Epithelial cell of umbilical artery (primary cell): ENCODE results near the gene ZNRF1. TPM values are rescaled to one million over a fixed set of nuclear protein-coding genes. Genes with fewer than 3 reads are reported as not detected.

Experiments
- total RNA-seq: library from RNA; depleted of rRNA; stranded (reverse); fragments of >200 nt; gene quantifications from 2 replicates; pipeline ENCODE4 v1.2.3, GENCODE V29; 2014

The ZNRF1 gene
- 17.6 and 25.0 TPM in 2 replicates for total RNA-seq

DNA sequence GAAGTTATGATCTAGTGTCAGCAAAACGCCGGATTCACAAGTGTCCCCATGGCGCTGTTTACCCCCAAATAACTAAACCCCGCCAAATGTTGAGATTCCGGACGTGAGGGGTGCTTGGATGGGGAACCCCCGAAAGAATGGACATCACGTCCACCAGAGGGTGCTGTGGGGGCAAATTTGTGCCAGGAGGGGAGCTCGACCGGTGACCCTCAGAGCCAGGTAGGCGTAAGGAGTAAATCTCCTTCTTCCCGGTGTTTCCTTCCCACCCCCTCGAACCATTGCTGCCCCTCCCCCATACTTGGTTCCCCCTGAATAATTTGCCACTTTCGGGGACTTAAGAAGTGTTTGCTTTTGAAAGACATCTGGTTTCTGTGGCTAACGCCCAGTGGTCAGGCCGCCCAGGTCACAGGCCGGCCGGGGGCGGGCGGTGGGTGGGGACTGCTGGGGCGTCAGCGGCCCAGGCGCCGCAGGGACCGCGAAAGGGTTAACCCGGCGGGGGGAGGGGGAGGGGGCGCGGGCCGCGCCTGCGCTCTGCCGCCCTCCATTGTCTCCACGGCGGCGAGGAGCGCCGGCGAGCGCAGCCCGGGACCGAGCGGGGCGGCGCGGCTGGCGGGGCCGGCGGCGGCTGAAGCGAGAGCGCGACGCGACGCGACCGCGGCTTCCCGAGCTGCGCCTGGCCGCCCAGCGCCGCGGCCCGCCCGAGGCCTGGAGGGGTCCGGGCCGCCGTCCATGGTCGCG is at the start of gene ZNRF1:
Gene ZNRF1 (plus strand): TSS at position 544 of the 738 bp plus-strand sequence. CDS start 648 bp downstream, outside the sequence.

DNA sequence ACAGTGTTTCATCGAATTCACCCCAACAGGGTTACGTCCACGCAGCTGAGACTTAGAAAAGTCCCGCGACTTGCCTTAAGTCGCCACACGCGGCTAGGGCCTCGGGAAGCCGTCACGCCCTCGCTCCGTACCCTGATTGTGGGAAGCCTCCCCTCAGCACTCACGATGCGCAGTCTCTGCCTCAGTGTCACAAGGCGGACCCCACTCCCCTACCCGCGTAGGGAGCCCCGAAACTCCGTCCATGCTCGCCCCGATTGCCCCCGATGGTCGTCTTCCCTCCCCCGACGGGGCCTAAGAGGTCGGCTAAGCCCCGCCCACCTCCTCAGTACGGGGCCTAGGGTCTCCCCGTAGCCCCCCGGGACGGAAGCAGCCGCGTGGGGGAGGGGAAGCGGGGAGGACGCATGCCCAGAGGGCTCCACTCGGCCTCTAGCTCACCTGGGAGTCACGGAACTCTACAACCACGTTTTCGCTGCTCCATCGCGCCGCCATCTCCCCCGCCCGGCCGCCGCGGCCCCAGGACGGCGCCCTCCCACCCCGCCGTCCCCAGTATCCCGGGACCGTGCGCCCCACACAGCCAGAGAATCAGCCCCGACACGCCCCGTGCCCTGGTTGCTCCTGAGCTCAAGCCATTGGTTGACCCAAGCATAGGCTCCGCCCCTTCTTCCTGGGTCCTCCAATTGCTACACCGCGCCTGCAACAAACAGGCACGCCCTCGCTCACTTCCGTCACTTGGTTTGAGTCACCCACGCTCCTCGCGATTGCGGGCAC is 14.1 kb upstream of the ZNRF1 start, which contains the start of gene WDR59:
Gene WDR59 (minus strand): TSS at position 595 of the 768 bp plus-strand sequence. CDS start 106 bp downstream, at position 489.

DNA sequence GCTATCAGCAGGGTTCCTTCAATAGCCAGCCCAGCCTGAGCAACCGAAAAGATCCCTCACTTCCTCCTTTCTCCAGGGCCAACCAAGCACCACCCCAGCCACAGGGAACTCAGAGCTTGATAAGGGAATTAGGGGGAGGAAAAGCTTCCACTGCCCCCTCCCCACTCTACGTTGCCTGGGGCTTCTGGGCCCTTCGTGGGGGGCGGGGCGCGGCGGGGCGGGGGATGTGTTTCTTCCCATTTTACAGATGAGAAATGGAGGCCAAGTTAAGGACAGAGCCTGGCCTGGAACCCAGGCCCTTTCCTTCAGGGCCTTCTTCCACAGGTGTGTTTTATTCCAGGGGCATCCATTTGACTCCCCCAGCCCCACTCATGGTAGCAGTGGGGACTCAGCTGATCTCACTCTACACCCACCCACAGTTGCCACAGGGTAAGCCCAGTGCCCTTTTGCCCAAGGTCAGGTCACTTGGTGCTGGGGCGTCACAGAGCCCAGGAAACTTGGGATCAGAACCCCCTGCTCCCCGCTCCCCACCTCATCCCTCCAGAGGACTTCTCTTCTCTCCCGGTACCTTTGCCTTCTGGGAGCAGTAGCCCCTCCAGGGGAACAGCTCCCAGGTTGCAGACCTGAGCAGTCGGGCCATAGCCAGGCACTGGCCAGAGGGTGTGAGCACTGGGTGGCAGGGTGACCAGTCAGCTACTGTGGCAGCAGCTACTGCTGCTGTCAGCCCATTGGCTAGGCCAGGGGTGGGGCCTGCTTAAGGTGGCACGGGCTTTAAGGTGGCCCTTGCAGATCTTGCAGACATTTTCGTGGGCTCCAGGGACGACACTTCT is 117.5 kb downstream of the ZNRF1 start, which contains the start of gene LDHD:
Gene LDHD (minus strand): TSS at position 700 of the 830 bp plus-strand sequence. CDS start 60 bp downstream, at position 640.

DNA sequence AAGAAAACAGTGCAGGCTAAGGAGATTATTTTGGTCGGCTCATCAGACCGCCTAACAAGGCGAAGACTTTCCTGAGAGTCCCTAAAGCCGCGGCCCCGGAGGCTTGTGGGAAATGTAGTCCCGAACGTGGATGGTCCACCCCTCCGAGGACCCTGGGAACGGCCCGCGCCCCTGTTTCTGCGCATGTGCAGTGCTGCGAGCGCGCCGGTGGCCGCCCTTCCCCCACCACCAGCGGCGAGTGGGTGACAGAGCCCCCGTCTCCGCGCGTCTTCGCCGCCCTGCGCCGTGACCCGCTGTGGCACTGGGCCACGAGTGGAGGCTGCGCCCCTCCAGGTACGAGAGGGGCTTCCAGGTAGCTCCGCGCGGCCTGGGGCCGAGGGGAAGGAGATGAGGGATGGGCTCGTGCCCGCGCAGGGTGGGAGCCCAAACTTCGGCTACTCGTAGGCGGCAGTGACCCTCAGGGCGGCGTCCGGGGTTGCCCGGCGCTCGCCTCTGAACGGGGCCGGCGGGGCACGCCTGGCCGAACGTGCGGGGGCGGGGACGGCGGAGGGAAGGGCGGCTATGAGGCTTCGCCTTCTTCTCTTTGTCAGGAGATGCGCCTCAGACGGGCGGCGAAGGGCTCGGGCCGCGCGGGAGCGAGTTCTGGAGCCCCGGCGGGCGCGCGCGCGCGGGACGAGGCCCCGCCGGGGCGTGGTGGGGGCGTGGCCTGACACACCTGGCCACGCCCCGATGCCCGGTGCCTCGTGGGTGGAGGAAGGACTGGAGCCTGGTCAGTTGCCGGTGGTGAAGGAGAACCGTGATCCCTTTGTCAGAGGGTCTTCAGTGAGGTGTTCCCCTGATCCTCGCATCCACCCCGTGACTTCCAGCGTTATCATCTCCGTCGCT is 149.7 kb downstream of the ZNRF1 start, which contains the start of gene ZFP1:
Gene ZFP1 (plus strand): TSS at position 214 of the 885 bp plus-strand sequence. CDS start 4,428 bp downstream, outside the sequence.

Other genes with a start within 250 kb of the ZNRF1 start
- gene FA2H, start 224.2 kb upstream of the ZNRF1 start, total RNA-seq, result not detected in 2 replicates
- 9.1 and 9.9 TPM in 2 replicates for gene WDR59, start 13.9 kb upstream of the ZNRF1 start, total RNA-seq
- 1.4 and 1.9 TPM in 2 replicates for gene LDHD, start 117.8 kb downstream of the ZNRF1 start, total RNA-seq
- 9.1 and 12.0 TPM in 2 replicates for gene ZFP1, start 149.5 kb downstream of the ZNRF1 start, total RNA-seq
- not detected in 2 replicates for gene CTRB2, start 208.1 kb downstream of the ZNRF1 start, total RNA-seq
- gene CTRB1, start 220.0 kb downstream of the ZNRF1 start, total RNA-seq, result not detected in 2 replicates